ENCODE data around the gene CRABP2. TPM values are rescaled to one million over a fixed set of nuclear protein-coding genes. Genes with fewer than 3 reads are reported as not detected.

Gene CRABP2
- total RNA-seq, 1 experiment from 2014 or later = 209 TPM

DNA sequence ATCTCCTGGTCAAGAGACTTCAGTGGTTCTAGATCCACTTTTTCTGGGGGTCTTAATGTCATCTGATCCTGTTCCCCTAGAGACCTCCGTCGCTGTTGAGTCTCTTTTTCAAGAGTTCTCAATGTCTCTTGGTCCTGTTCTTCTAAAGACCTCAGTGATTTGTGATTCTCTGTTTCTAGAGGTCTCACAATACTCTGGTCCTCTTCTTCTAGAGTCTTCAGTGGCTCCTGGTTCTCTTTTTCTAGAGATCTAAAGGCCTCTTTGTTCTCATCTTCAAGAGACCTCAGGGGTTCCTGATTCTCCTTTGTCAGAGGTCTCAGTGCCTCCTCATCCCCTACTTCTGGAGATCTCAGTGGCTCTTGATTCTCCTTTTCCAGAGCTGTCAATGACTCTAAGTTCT lies 33.6 kb downstream of the CRABP2 start:
- no TSS peak for BruUV-seq (replicated peaks)
- no peak overlapping the region for H3K27ac ChIP-seq (ENCODE audit: low read depth, low read length)
- H4K20me1 ChIP-seq (ENCODE audit: insufficient read depth) = no peaks in the 10 kb centered on the region
- H3K4me1 ChIP-seq (ENCODE audit: control insufficient read depth in 1 of 2, insufficient read depth in 2 of 2, low read length in 2 of 2) = peaks cover under 1 to 13% of the 10 kb centered on the region in 2 experiments; a peak in 3 of 4 replicates
- no peak for DNase-seq (ENCODE audit: low read depth, low spot score)
- RAD21 ChIA-PET (ENCODE audit: low non-redundant PET in 1 of 2, low total read pairs in 2 of 2, uncharacterized antibody in 2 of 2, unreplicated experiment in 2 of 2) = no interaction called here
- no peaks in the 10 kb centered on the region for H3K9me3 ChIP-seq (ENCODE audit: control insufficient read depth in 1 of 2, insufficient read depth in 1 of 2, low read depth in 1 of 2, low read length in 2 of 2)
- H3K9me2 ChIP-seq (ENCODE audit: insufficient read depth) = no peaks in the 10 kb centered on the region
- TF ChIP-seq RAD21 (IDR thresholded peaks at IDR 0.05; ENCODE audit: low read depth) = no peak
- TF ChIP-seq, protein P1, sequence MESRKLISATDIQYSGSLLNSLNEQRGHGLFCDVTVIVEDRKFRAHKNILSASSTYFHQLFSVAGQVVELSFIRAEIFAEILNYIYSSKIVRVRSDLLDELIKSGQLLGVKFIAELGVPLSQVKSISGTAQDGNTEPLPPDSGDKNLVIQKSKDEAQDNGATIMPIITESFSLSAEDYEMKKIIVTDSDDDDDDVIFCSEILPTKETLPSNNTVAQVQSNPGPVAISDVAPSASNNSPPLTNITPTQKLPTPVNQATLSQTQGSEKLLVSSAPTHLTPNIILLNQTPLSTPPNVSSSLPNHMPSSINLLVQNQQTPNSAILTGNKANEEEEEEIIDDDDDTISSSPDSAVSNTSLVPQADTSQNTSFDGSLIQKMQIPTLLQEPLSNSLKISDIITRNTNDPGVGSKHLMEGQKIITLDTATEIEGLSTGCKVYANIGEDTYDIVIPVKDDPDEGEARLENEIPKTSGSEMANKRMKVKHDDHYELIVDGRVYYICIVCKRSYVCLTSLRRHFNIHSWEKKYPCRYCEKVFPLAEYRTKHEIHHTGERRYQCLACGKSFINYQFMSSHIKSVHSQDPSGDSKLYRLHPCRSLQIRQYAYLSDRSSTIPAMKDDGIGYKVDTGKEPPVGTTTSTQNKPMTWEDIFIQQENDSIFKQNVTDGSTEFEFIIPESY (IDR thresholded peaks at IDR 0.05; ENCODE audit: extremely low read depth, insufficient replicate concordance, low read length) = no peak
- TF ChIP-seq FOSL1 (IDR thresholded peaks at IDR 0.05; ENCODE audit: low read depth) = no peak
- TF ChIP-seq CBX3 (IDR thresholded peaks at IDR 0.05; ENCODE audit: low read depth) = no peak
- no peak for TF ChIP-seq POLR2AphosphoS5 (IDR thresholded peaks at IDR 0.05; ENCODE audit: low read depth, low read length)
- no peak for TF ChIP-seq POLR2A (IDR thresholded peaks at IDR 0.05; ENCODE audit: borderline replicate concordance, extremely low read depth, insufficient read depth, insufficient read length)
- TF ChIP-seq ZFX (IDR thresholded peaks at IDR 0.05) = no peak
- no peak for TF ChIP-seq EGR1 (IDR thresholded peaks at IDR 0.05; ENCODE audit: low read depth)
- no peaks in the 10 kb centered on the region for H3K27me3 ChIP-seq (ENCODE audit: insufficient read depth, low read length)
- no peak overlapping the region for H2AFZ ChIP-seq (ENCODE audit: low read depth, low read length, poor library complexity, severe bottlenecking)
- no peak for ATAC-seq
- CTCF ChIA-PET = no interaction called here
- H3K79me2 ChIP-seq (ENCODE audit: insufficient read depth, low read length) = no peaks in the 10 kb centered on the region
- POLR2A ChIA-PET = interaction anchor here (1.6 kb wide), 1 partner anchor 11 kb away, joined by 4 read pairs; no protein-coding TSS in a partner anchor
- H3K36me3 ChIP-seq (ENCODE audit: control insufficient read depth in 1 of 2, insufficient read depth in 2 of 2, low read length in 2 of 2) = no peaks in the 10 kb centered on the region
- H3K4me2 ChIP-seq (ENCODE audit: low read length) = no peak overlapping the region
- no peak overlapping the region for H3K4me3 ChIP-seq (replicated peaks in 1 of 2; ENCODE audit: low read depth in 1 of 2, low read length in 2 of 2)
- H3K9ac ChIP-seq (ENCODE audit: low read length) = no peak overlapping the region
- intact Hi-C loops (cut with micrococcal nuclease) = no loop called here

DNA sequence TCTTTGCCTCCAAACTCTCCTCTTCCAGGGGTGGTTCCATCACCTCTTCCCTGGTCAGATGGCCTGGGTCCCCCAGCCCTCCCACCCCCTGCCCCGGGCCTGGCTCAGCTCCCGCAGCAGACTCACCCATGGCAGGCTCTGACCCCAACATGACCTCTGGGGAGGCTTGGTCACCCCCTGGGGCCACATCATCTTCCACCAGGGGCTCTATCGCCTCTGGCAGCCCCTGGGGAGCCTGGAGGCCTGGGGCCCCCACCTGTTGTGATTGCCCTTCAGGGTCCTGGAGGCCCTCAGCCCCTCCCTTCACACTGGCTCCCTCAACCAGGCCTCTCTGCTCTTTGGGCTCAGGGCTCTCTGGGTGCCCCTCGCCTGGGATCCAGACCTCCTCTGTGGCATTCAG lies 34.6 kb downstream of the CRABP2 start:
- BruUV-seq (replicated peaks) = no TSS peak
- Histone ChIP-seq H3K9me2 (ENCODE audit: insufficient read depth) (no peaks in the 10 kb centered on the region), H3K36me3 (ENCODE audit: control insufficient read depth in 1 of 2, insufficient read depth in 2 of 2, low read length in 2 of 2) (no peaks in the 10 kb centered on the region), H3K27ac (ENCODE audit: low read depth, low read length) (no peak overlapping the region), H4K20me1 (ENCODE audit: insufficient read depth) (no peaks in the 10 kb centered on the region), H3K4me1 (ENCODE audit: control insufficient read depth in 1 of 2, insufficient read depth in 2 of 2, low read length in 2 of 2) (peaks cover 0 to 11% of the 10 kb centered on the region in 2 experiments; a peak in 2 of 4 replicates), H3K4me2 (ENCODE audit: low read length) (no peak overlapping the region), H3K9ac (ENCODE audit: low read length) (no peak overlapping the region), H2AFZ (ENCODE audit: low read depth, low read length, poor library complexity, severe bottlenecking) (no peak overlapping the region), H3K4me3 (replicated peaks in 1 of 2; ENCODE audit: low read depth in 1 of 2, low read length in 2 of 2) (no peak overlapping the region), H3K79me2 (ENCODE audit: insufficient read depth, low read length) (no peaks in the 10 kb centered on the region), H3K9me3 (ENCODE audit: control insufficient read depth in 1 of 2, insufficient read depth in 1 of 2, low read depth in 1 of 2, low read length in 2 of 2) (no peaks in the 10 kb centered on the region), H3K27me3 (ENCODE audit: insufficient read depth, low read length) (no peaks in the 10 kb centered on the region)
- intact Hi-C loops (cut with micrococcal nuclease) = no loop called here
- POLR2A ChIA-PET = interaction anchor here (1.1 kb wide), 1 partner anchor 10 kb away, joined by 4 read pairs; no protein-coding TSS in a partner anchor
- DNase-seq (ENCODE audit: low read depth, low spot score) = no peak
- CTCF ChIA-PET = interaction anchor here (0.8 kb wide), 1 partner anchor 56 kb away, joined by 3 read pairs; no protein-coding TSS in a partner anchor
- RAD21 ChIA-PET (ENCODE audit: low non-redundant PET in 1 of 2, low total read pairs in 2 of 2, uncharacterized antibody in 2 of 2, unreplicated experiment in 2 of 2) = no interaction called here
- no peak for ATAC-seq
- no peak for TF ChIP-seq SIN3A (IDR thresholded peaks at IDR 0.05; ENCODE audit: low read depth)
- TF ChIP-seq, protein P2, sequence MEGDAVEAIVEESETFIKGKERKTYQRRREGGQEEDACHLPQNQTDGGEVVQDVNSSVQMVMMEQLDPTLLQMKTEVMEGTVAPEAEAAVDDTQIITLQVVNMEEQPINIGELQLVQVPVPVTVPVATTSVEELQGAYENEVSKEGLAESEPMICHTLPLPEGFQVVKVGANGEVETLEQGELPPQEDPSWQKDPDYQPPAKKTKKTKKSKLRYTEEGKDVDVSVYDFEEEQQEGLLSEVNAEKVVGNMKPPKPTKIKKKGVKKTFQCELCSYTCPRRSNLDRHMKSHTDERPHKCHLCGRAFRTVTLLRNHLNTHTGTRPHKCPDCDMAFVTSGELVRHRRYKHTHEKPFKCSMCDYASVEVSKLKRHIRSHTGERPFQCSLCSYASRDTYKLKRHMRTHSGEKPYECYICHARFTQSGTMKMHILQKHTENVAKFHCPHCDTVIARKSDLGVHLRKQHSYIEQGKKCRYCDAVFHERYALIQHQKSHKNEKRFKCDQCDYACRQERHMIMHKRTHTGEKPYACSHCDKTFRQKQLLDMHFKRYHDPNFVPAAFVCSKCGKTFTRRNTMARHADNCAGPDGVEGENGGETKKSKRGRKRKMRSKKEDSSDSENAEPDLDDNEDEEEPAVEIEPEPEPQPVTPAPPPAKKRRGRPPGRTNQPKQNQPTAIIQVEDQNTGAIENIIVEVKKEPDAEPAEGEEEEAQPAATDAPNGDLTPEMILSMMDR (IDR thresholded peaks at IDR 0.05 in 2 of 3, conservative IDR thresholded peaks at IDR 0.05 in 1 of 3; ENCODE audit: borderline replicate concordance in 1 of 3, insufficient read depth in 1 of 3, low read depth in 2 of 3, low read length in 2 of 3) = no peak
- TF ChIP-seq, protein P1 (IDR thresholded peaks at IDR 0.05; ENCODE audit: extremely low read depth, insufficient replicate concordance, low read length) = no peak
- no peak for TF ChIP-seq ELF1 (IDR thresholded peaks at IDR 0.05; ENCODE audit: borderline replicate concordance, low read depth)
- no peak for TF ChIP-seq YY1 (IDR thresholded peaks at IDR 0.05; ENCODE audit: extremely low read depth, insufficient replicate concordance, low read depth, low read length)
- TF ChIP-seq, protein P3, sequence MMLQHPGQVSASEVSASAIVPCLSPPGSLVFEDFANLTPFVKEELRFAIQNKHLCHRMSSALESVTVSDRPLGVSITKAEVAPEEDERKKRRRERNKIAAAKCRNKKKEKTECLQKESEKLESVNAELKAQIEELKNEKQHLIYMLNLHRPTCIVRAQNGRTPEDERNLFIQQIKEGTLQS (IDR thresholded peaks at IDR 0.05) = no peak
- no peak for TF ChIP-seq EZH2phosphoT487 (IDR thresholded peaks at IDR 0.05; ENCODE audit: borderline replicate concordance)
- no peak for TF ChIP-seq EZH2 (IDR thresholded peaks at IDR 0.05)

Data from HCT116 (cell line).